ENCODE results near the gene CCDC6.

CCDC6 gene

GRCh38 chr10:59801171-59801570 lies 105.2 kb downstream of the CCDC6 start:
- no peak overlapping the region for H3K4me3 ChIP-seq (ENCODE audit: low read length in 2 of 2)
- no peak overlapping the region for H3K18ac ChIP-seq (ENCODE audit: low read length)
- H3K4me2 ChIP-seq (ENCODE audit: insufficient read depth, low read length, poor library complexity, severe bottlenecking): no peak overlapping the region
- no peak for DNase-seq (ENCODE audit: low spot score)
- no peak overlapping the region for H3K23ac ChIP-seq (ENCODE audit: low read depth, low read length, poor library complexity)
- no peak overlapping the region for H4K91ac ChIP-seq (ENCODE audit: low read depth, low read length, poor library complexity)
- no peak overlapping the region for H3K9ac ChIP-seq (ENCODE audit: low read depth, low read length, poor library complexity)
- H2BK120ac ChIP-seq (ENCODE audit: low read depth, low read length): no peak overlapping the region
- no peaks in the 10 kb centered on the region for H3K79me1 ChIP-seq (ENCODE audit: low read depth, low read length)
- no peak overlapping the region for H3K14ac ChIP-seq (ENCODE audit: low read length)
- H2BK15ac ChIP-seq (ENCODE audit: low read length): no peak overlapping the region
- no peaks in the 10 kb centered on the region for H3K27me3 ChIP-seq (ENCODE audit: control insufficient read depth in 3 of 3, insufficient read depth in 3 of 3, low read depth in 1 of 3, low read length in 3 of 3)
- no peak overlapping the region for H2BK12ac ChIP-seq (ENCODE audit: low read length)
- no CpG with 5 or more reads among the region's 2 CpGs for WGBS, 2 donors (ENCODE audit: extremely low coverage in 2 of 2, insufficient read length in 2 of 2, insufficient replicate concordance in 1 of 2)
- no peak overlapping the region for H2AK5ac ChIP-seq (ENCODE audit: low read depth, low read length)
- H3K36me3 ChIP-seq (replicated peaks in 1 of 2; ENCODE audit: control insufficient read depth in 2 of 2, insufficient read depth in 2 of 2, low read length in 2 of 2): peaks cover 14 to 77% of the 10 kb centered on the region in 2 donors
- H3K9me3 ChIP-seq (replicated peaks in 1 of 2; ENCODE audit: control insufficient read depth in 2 of 2, insufficient read depth in 1 of 2, low read depth in 1 of 2, low read length in 2 of 2): no peaks in the 10 kb centered on the region
- H3K4me1 ChIP-seq (ENCODE audit: control insufficient read depth in 2 of 2, insufficient read depth in 1 of 2, low read depth in 1 of 2, low read length in 2 of 2): peaks cover 0 to 2% of the 10 kb centered on the region in 2 donors
- H3K27ac ChIP-seq (replicated peaks; ENCODE audit: low read length): no peak overlapping the region
- no peak overlapping the region for H2BK5ac ChIP-seq (ENCODE audit: low read length)
- H4K8ac ChIP-seq (ENCODE audit: low read depth, low read length): no peak overlapping the region
- no peak overlapping the region for H3K4ac ChIP-seq (ENCODE audit: low read length)
- H2AFZ ChIP-seq (ENCODE audit: low read length): no peak overlapping the region

- Histone ChIP-seq H3K4me3 (ENCODE audit: low read length in 2 of 2) (no peak overlapping the region), H4K8ac (ENCODE audit: low read depth, low read length) (no peak overlapping the region), H3K36me3 (replicated peaks in 1 of 2; ENCODE audit: control insufficient read depth in 2 of 2, insufficient read depth in 2 of 2, low read length in 2 of 2) (peaks cover 10 to 63% of the 10 kb centered on the region in 2 donors), H3K4me1 (ENCODE audit: control insufficient read depth in 2 of 2, insufficient read depth in 1 of 2, low read depth in 1 of 2, low read length in 2 of 2) (no peaks in the 10 kb centered on the region), H3K27ac (replicated peaks; ENCODE audit: low read length) (no peak overlapping the region), H3K4me2 (ENCODE audit: insufficient read depth, low read length, poor library complexity, severe bottlenecking) (no peak overlapping the region), H3K27me3 (ENCODE audit: control insufficient read depth in 3 of 3, insufficient read depth in 3 of 3, low read depth in 1 of 3, low read length in 3 of 3) (no peaks in the 10 kb centered on the region), H3K9ac (ENCODE audit: low read depth, low read length, poor library complexity) (no peak overlapping the region), H2AFZ (ENCODE audit: low read length) (no peak overlapping the region), H2BK5ac (ENCODE audit: low read length) (no peak overlapping the region), H2BK15ac (ENCODE audit: low read length) (no peak overlapping the region), H3K9me3 (replicated peaks in 1 of 2; ENCODE audit: control insufficient read depth in 2 of 2, insufficient read depth in 1 of 2, low read depth in 1 of 2, low read length in 2 of 2) (no peaks in the 10 kb centered on the region), H3K23ac (ENCODE audit: low read depth, low read length, poor library complexity) (no peak overlapping the region), H2AK5ac (ENCODE audit: low read depth, low read length) (no peak overlapping the region), H3K14ac (ENCODE audit: low read length) (no peak overlapping the region), H3K18ac (ENCODE audit: low read length) (no peak overlapping the region), H4K91ac (ENCODE audit: low read depth, low read length, poor library complexity) (no peak overlapping the region), H2BK12ac (ENCODE audit: low read length) (no peak overlapping the region), H2BK120ac (ENCODE audit: low read depth, low read length) (no peak overlapping the region), H3K79me1 (ENCODE audit: low read depth, low read length) (no peaks in the 10 kb centered on the region), H3K4ac (ENCODE audit: low read length) (no peak overlapping the region)
- DNase-seq (ENCODE audit: low spot score): no peak
- WGBS, 2 donors (ENCODE audit: extremely low coverage in 2 of 2, insufficient read length in 2 of 2, insufficient replicate concordance in 1 of 2): no CpG with 5 or more reads among the region's 1 CpG
Measured at GRCh38 chr10:59799421-59799820, 106.9 kb downstream of the CCDC6 start.

DNA sequence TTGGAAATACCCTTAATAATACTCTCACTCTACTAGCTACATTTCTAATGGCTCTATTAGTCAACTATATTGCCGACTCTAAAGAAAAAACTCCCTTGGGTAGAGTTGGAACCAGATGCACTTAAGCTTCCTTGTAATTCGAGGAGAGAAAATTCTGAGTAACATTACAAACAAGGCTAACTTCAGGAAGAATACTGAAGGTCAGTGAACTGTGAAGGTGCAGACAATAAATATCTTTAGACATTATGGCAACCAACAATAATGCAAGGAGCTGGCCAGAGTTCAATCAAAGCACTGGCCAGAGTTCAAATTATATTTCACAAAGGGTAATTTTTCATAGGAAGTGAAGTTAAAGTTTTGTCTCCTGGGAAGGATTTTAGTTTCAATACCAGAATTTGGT lies 112.4 kb downstream of the CCDC6 start:
- Histone ChIP-seq H3K14ac (ENCODE audit: low read length) (no peak overlapping the region), H2BK15ac (ENCODE audit: low read length) (no peak overlapping the region), H3K18ac (ENCODE audit: low read length) (no peak overlapping the region), H2BK120ac (ENCODE audit: low read depth, low read length) (no peak overlapping the region), H3K23ac (ENCODE audit: low read depth, low read length, poor library complexity) (no peak overlapping the region), H2BK5ac (ENCODE audit: low read length) (no peak overlapping the region), H4K91ac (ENCODE audit: low read depth, low read length, poor library complexity) (no peak overlapping the region), H4K8ac (ENCODE audit: low read depth, low read length) (no peak overlapping the region), H3K4me3 (ENCODE audit: low read length in 2 of 2) (no peak overlapping the region), H3K27me3 (ENCODE audit: control insufficient read depth in 3 of 3, insufficient read depth in 3 of 3, low read depth in 1 of 3, low read length in 3 of 3) (no peaks in the 10 kb centered on the region), H3K9ac (ENCODE audit: low read depth, low read length, poor library complexity) (no peak overlapping the region), H2AK5ac (ENCODE audit: low read depth, low read length) (no peak overlapping the region), H3K4ac (ENCODE audit: low read length) (no peak overlapping the region), H3K4me1 (ENCODE audit: control insufficient read depth in 2 of 2, insufficient read depth in 1 of 2, low read depth in 1 of 2, low read length in 2 of 2) (peaks cover 0 to 2% of the 10 kb centered on the region in 2 donors), H2AFZ (ENCODE audit: low read length) (no peak overlapping the region), H3K9me3 (replicated peaks in 1 of 2; ENCODE audit: control insufficient read depth in 2 of 2, insufficient read depth in 1 of 2, low read depth in 1 of 2, low read length in 2 of 2) (no peaks in the 10 kb centered on the region), H2BK12ac (ENCODE audit: low read length) (no peak overlapping the region), H3K36me3 (replicated peaks in 1 of 2; ENCODE audit: control insufficient read depth in 2 of 2, insufficient read depth in 2 of 2, low read length in 2 of 2) (peaks cover 10 to 68% of the 10 kb centered on the region in 2 donors), H3K79me1 (ENCODE audit: low read depth, low read length) (no peaks in the 10 kb centered on the region), H3K4me2 (ENCODE audit: insufficient read depth, low read length, poor library complexity, severe bottlenecking) (no peak overlapping the region), H3K27ac (replicated peaks; ENCODE audit: low read length) (no peak overlapping the region)
- DNase-seq (ENCODE audit: low spot score): no peak
- no CpG with 5 or more reads among the region's 2 CpGs for WGBS, 2 donors (ENCODE audit: extremely low coverage in 2 of 2, insufficient read length in 2 of 2, insufficient replicate concordance in 1 of 2)

DNA sequence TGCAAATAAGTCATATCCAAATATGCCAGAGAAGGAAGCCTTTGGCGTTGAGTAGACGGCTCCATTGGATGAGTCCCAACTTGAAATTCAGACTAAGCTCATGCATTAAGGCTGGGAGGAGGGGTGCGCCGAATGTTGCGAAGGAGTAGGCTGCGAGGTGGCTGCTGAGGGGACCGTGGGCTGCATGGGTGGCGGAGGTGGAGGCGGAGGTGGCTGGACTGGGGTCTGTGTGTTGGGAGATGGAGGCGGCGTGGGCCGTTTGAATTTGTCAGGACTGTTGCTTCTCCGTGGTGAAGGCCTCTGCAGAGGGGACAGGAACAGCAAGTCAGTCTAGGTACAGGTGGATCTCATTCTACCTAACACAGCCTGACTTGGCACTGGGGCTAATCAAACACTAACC lies 113.5 kb downstream of the CCDC6 start:
- Histone ChIP-seq H3K4me2 (ENCODE audit: insufficient read depth, low read length, poor library complexity, severe bottlenecking) (no peak overlapping the region), H3K14ac (ENCODE audit: low read length) (no peak overlapping the region), H3K4me3 (ENCODE audit: low read length in 2 of 2) (no peak overlapping the region), H2BK120ac (ENCODE audit: low read depth, low read length) (no peak overlapping the region), H3K9me3 (replicated peaks in 1 of 2; ENCODE audit: control insufficient read depth in 2 of 2, insufficient read depth in 1 of 2, low read depth in 1 of 2, low read length in 2 of 2) (no peaks in the 10 kb centered on the region), H3K9ac (ENCODE audit: low read depth, low read length, poor library complexity) (no peak overlapping the region), H3K4ac (ENCODE audit: low read length) (no peak overlapping the region), H4K91ac (ENCODE audit: low read depth, low read length, poor library complexity) (no peak overlapping the region), H3K36me3 (replicated peaks in 1 of 2; ENCODE audit: control insufficient read depth in 2 of 2, insufficient read depth in 2 of 2, low read length in 2 of 2) (peaks cover 10 to 64% of the 10 kb centered on the region in 2 donors), H3K4me1 (ENCODE audit: control insufficient read depth in 2 of 2, insufficient read depth in 1 of 2, low read depth in 1 of 2, low read length in 2 of 2) (peaks cover 0 to 2% of the 10 kb centered on the region in 2 donors), H3K27ac (replicated peaks; ENCODE audit: low read length) (no peak overlapping the region), H2BK5ac (ENCODE audit: low read length) (no peak overlapping the region), H3K27me3 (ENCODE audit: control insufficient read depth in 3 of 3, insufficient read depth in 3 of 3, low read depth in 1 of 3, low read length in 3 of 3) (no peaks in the 10 kb centered on the region), H2BK15ac (ENCODE audit: low read length) (no peak overlapping the region), H2AFZ (ENCODE audit: low read length) (no peak overlapping the region), H3K18ac (ENCODE audit: low read length) (no peak overlapping the region), H3K79me1 (ENCODE audit: low read depth, low read length) (no peaks in the 10 kb centered on the region), H2AK5ac (ENCODE audit: low read depth, low read length) (no peak overlapping the region), H3K23ac (ENCODE audit: low read depth, low read length, poor library complexity) (no peak overlapping the region), H2BK12ac (ENCODE audit: low read length) (no peak overlapping the region), H4K8ac (ENCODE audit: low read depth, low read length) (no peak overlapping the region)
- no peak for DNase-seq (ENCODE audit: low spot score)
- WGBS, 2 donors (ENCODE audit: extremely low coverage in 2 of 2, insufficient read length in 2 of 2, insufficient replicate concordance in 1 of 2): no CpG with 5 or more reads among the region's 13 CpGs
